HepG2 (cell line): ENCODE results near the gene CFAP73. TPM values are rescaled to one million over a fixed set of nuclear protein-coding genes. Genes with fewer than 3 reads are reported as not detected.

Source experiments
- ARID2 ChIP-seq: sonication (generic); formaldehyde crosslinking; IDR thresholded peaks from 2 replicates; pipeline ENCODE4 v1.8.1; 2022; ENCODE audit warnings: mild to moderate bottlenecking, missing genetic modification reagents, borderline replicate concordance
- DDIT3 ChIP-seq: sonication (generic); formaldehyde crosslinking; IDR thresholded peaks from 2 replicates; pipeline ENCODE4 v1.4.0; 2020; ENCODE audit warnings: mild to moderate bottlenecking, missing genetic modification reagents
- FLYWCH1 ChIP-seq: sonication (generic); formaldehyde crosslinking; IDR thresholded peaks from 2 replicates; pipeline ENCODE4 v1.8.1; 2023; ENCODE audit warnings: mild to moderate bottlenecking, missing genetic modification reagents
- GRHL1 ChIP-seq: sonication (generic); formaldehyde crosslinking; conservative IDR thresholded peaks from 2 replicates; pipeline ENCODE4 v1.8.0; 2022; ENCODE audit warnings: missing genetic modification reagents
- IKZF4 ChIP-seq: sonication (generic); formaldehyde crosslinking; IDR thresholded peaks from 2 replicates; pipeline ENCODE4 v1.5.1; 2020; ENCODE audit warnings: borderline replicate concordance, mild to moderate bottlenecking, low read depth, missing genetic modification reagents; ENCODE audit errors: not compliant biosample characterization
- JARID2 ChIP-seq: sonication (generic); formaldehyde crosslinking; IDR thresholded peaks from 2 replicates; pipeline ENCODE4 v1.8.1; 2023; ENCODE audit warnings: missing genetic modification reagents, inconsistent platforms; ENCODE audit not compliant: insufficient replicate concordance
- JUNB ChIP-seq: sonication (generic); formaldehyde crosslinking; IDR thresholded peaks from 2 replicates; pipeline ENCODE4 v1.8.0; 2022; ENCODE audit warnings: missing genetic modification reagents, mild to moderate bottlenecking, borderline replicate concordance
- MAF1 ChIP-seq: sonication (generic); formaldehyde crosslinking; IDR thresholded peaks from 2 replicates; pipeline ENCODE4 v1.5.0; 2020; ENCODE audit warnings: missing genetic modification reagents, borderline replicate concordance
- MTF1 ChIP-seq: sonication (generic); formaldehyde crosslinking; IDR thresholded peaks from 2 replicates; pipeline ENCODE4 v1.5.0; 2020; ENCODE audit warnings: missing genetic modification reagents
- PAWR ChIP-seq: sonication (generic); formaldehyde crosslinking; IDR thresholded peaks from 2 replicates; pipeline ENCODE4 v1.4.0; 2020; ENCODE audit warnings: missing genetic modification reagents, mild to moderate bottlenecking, borderline replicate concordance
- PRDM4 ChIP-seq: sonication (generic); formaldehyde crosslinking; IDR thresholded peaks from 2 replicates; pipeline ENCODE4 v1.9.0; 2021; ENCODE audit warnings: missing genetic modification reagents, borderline replicate concordance
- RAD51 ChIP-seq: fragments of 450-650 bp; IDR thresholded peaks from 2 replicates; pipeline ENCODE4 v1.6.1; 2016; ENCODE audit warnings: borderline replicate concordance
- SAP130 ChIP-seq: IDR thresholded peaks from 2 replicates; pipeline ENCODE4 v1.6.1; 2016; ENCODE audit warnings: low read depth
- SIN3A ChIP-seq: IDR thresholded peaks from 2 replicates; pipeline ENCODE4 v1.6.1; 2011; ENCODE audit warnings: low read depth, mild to moderate bottlenecking, control low read depth, low read length, borderline replicate concordance
- SMAD1 ChIP-seq: sonication (generic); formaldehyde crosslinking; IDR thresholded peaks from 2 replicates; pipeline ENCODE4 v1.4.0; 2020; ENCODE audit warnings: missing genetic modification reagents, low read depth, mild to moderate bottlenecking, borderline replicate concordance
- SNAPC2 ChIP-seq: sonication (generic); formaldehyde crosslinking; IDR thresholded peaks from 2 replicates; pipeline ENCODE4 v1.8.1; 2022; ENCODE audit warnings: mild to moderate bottlenecking, missing genetic modification reagents
- SP2 ChIP-seq: sonication (generic); formaldehyde crosslinking; IDR thresholded peaks from 2 replicates; pipeline ENCODE4 v1.5.1; 2020; ENCODE audit warnings: mild to moderate bottlenecking, missing genetic modification reagents
- TOE1 ChIP-seq: sonication (generic); formaldehyde crosslinking; IDR thresholded peaks from 2 replicates; pipeline ENCODE4 v1.4.0; 2020; ENCODE audit warnings: mild to moderate bottlenecking, missing genetic modification reagents
- ZFAT ChIP-seq: sonication (generic); formaldehyde crosslinking; conservative IDR thresholded peaks from 2 replicates; pipeline ENCODE4 v1.8.1; 2023; ENCODE audit warnings: missing genetic modification reagents, inconsistent platforms
- ZNF335 ChIP-seq: sonication (generic); formaldehyde crosslinking; IDR thresholded peaks from 2 replicates; pipeline ENCODE4 v1.4.0; 2020; ENCODE audit warnings: missing genetic modification reagents
- ZNF557 ChIP-seq: sonication (generic); formaldehyde crosslinking; IDR thresholded peaks from 2 replicates; pipeline ENCODE4 v1.4.0; 2020; ENCODE audit warnings: missing genetic modification reagents
- ZNF569 ChIP-seq: sonication (generic); formaldehyde crosslinking; IDR thresholded peaks from 2 replicates; pipeline ENCODE4 v1.5.0; 2020; ENCODE audit warnings: mild to moderate bottlenecking, missing genetic modification reagents, moderate library complexity, borderline replicate concordance
- ZNF598 ChIP-seq: sonication (generic); formaldehyde crosslinking; IDR thresholded peaks from 2 replicates; pipeline ENCODE4 v1.5.1; 2020; ENCODE audit warnings: mild to moderate bottlenecking, missing genetic modification reagents, borderline replicate concordance
- ZNF629 ChIP-seq: sonication (generic); formaldehyde crosslinking; conservative IDR thresholded peaks from 2 replicates; pipeline ENCODE4 v1.5.0; 2020; ENCODE audit warnings: missing genetic modification reagents
- ZNF660 ChIP-seq: sonication (generic); formaldehyde crosslinking; IDR thresholded peaks from 2 replicates; pipeline ENCODE4 v1.5.1; 2020; ENCODE audit warnings: mild to moderate bottlenecking, low read depth, missing genetic modification reagents, borderline replicate concordance
- polyA plus RNA-seq, 8 experiments: library from polyadenylated mRNA; depleted of rRNA in 3 of 8; stranded (reverse) in 7 of 8; unstranded in 1 of 8; fragments of >200 nt; fragmentation: Illumina TruSeq in 4 of 8; extraction: Trizol in 4 of 8; gene quantifications; 2 replicates each; pipeline versions ENCODE4 v1.2.1 to v1.2.3, GENCODE V29; 2011 to 2016; ENCODE audit warnings: low read depth in 4 of 8, missing spikeins in 1 of 8, mixed read lengths in 1 of 8; ENCODE audit not compliant: insufficient read depth in 1 of 8
- total RNA-seq, 5 experiments: library from RNA; depleted of rRNA; stranded (reverse); fragments of >200 nt; fragmentation: Illumina TruSeq; extraction: Trizol; gene quantifications; 2 replicates each; pipeline ENCODE4 v1.2.3, GENCODE V29; 2016; ENCODE audit warnings: low read depth in 1 of 5
- TF ChIP-seq, protein P1 (sequence below): sonication (generic); formaldehyde crosslinking; IDR thresholded peaks from 2 replicates; pipeline ENCODE4 v1.5.0; 2020; ENCODE audit warnings: missing genetic modification reagents, mild to moderate bottlenecking, borderline replicate concordance
- TF ChIP-seq, protein P2 (sequence below): sonication (generic); formaldehyde crosslinking; IDR thresholded peaks from 2 replicates; pipeline ENCODE4 v1.8.0; 2022; ENCODE audit warnings: missing genetic modification reagents, low read depth, mild to moderate bottlenecking, borderline replicate concordance

Gene CFAP73
- total and polyA plus RNA-seq, 2 of the 13 experiments (the other 11 are each of a cell fraction or from before 2014, with no cell fraction given), result not detected

- no peak for TF ChIP-seq GRHL1 (CRISPR knock-in tag)
- TF ChIP-seq TOE1 (CRISPR knock-in tag), result no peak; the same call in 1 of the 2 replicates
- TF ChIP-seq, protein P1, sequence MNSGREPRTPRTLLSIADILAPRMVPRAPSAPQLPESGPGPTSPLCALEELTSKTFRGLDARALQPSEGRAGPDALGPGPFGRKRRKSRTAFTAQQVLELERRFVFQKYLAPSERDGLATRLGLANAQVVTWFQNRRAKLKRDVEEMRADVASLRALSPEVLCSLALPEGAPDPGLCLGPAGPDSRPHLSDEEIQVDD (CRISPR knock-in tag), result no peak
- TF ChIP-seq SAP130 (CRISPR knock-in tag), result peak; percentile 88
- no peak for TF ChIP-seq PRDM4
- 0 out of 2 replicates have a peak, but pooled peaks have one; percentile 80 for TF ChIP-seq ZNF598 (CRISPR knock-in tag)
- TF ChIP-seq JARID2 (CRISPR knock-in tag), result no peak
- TF ChIP-seq IKZF4 (CRISPR knock-in tag), result no peak
- TF ChIP-seq ZNF569, result no peak
- TF ChIP-seq, protein P2, sequence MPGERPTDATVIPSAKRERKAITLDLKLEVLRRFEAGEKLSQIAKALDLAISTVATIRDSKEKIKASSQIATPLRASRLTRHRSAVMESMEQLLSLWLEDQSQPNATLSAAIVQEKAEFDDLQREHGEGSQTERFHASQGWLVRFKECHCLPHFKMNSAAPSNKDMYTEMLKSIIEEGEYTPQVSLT (CRISPR knock-in tag), result no peak
- TF ChIP-seq ZNF335 (CRISPR knock-in tag), result no peak
- no peak for TF ChIP-seq ZNF629 (CRISPR knock-in tag)
- no peak for TF ChIP-seq ARID2 (CRISPR knock-in tag)
- TF ChIP-seq JUNB, result no peak
- TF ChIP-seq RAD51, result no peak
- TF ChIP-seq MTF1 (CRISPR knock-in tag), result 0 out of 2 replicates have a peak, but pooled peaks have one; percentile 40
- 0 out of 2 replicates have a peak, but pooled peaks have one; percentile 18 for TF ChIP-seq SIN3A
- TF ChIP-seq DDIT3, result no peak
- no peak for TF ChIP-seq PAWR (CRISPR knock-in tag)
- no peak for TF ChIP-seq FLYWCH1 (CRISPR knock-in tag)
- no peak for TF ChIP-seq MAF1 (CRISPR knock-in tag)
- no peak for TF ChIP-seq SMAD1 (CRISPR knock-in tag)
- no peak for TF ChIP-seq SNAPC2 (CRISPR knock-in tag)
- TF ChIP-seq ZNF557 (CRISPR knock-in tag), result no peak
- TF ChIP-seq ZNF660 (CRISPR knock-in tag), result no peak
- TF ChIP-seq ZFAT (CRISPR knock-in tag), result 0 out of 2 replicates have a peak, but pooled peaks have one; percentile 79
- peak; percentile 90 for TF ChIP-seq SP2 (CRISPR knock-in tag)
These were observed 35.3 kb downstream of the CFAP73 start (continued) for GRCh38 chr12:113184900-113185179.
